ENCODE results near the gene AMY1B.
"Not testable (repeated sequence)": the region's sequence is repeated elsewhere in the genome, so short reads cannot be mapped to it uniquely, and the experiment has no call there.

The AMY1B gene

DNA sequence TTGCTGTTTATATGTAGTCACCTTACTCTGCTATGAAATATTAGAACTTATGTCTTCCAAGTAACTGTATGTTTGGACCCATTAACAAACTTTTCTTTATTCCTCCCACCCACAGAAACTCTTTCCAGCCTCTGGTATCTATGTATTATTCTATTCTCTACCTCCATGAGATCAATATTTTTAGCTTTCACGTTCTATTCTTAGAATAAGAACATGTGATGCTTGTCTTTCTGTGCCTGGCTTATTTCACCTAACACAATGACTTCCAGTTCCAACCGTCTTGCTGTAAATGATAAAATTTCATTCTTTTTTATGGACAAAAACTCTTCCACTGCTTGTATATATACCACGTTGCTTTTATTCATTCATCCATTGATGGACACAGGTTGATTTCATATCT lies 39.3 kb upstream of the AMY1B start:
- not testable (repeated sequence) for H3K79me1 ChIP-seq (ENCODE audit: low read depth, low read length); H3K23ac ChIP-seq (ENCODE audit: low read depth, low read length, poor library complexity); DNase-seq (ENCODE audit: low spot score); H3K14ac ChIP-seq (ENCODE audit: low read length); H2BK5ac ChIP-seq (ENCODE audit: low read length); H3K4me3 ChIP-seq (ENCODE audit: low read length in 2 of 2); H3K9me3 ChIP-seq (replicated peaks in 1 of 2; ENCODE audit: control insufficient read depth in 2 of 2, insufficient read depth in 1 of 2, low read depth in 1 of 2, low read length in 2 of 2); H2AK5ac ChIP-seq (ENCODE audit: low read depth, low read length); H2BK120ac ChIP-seq (ENCODE audit: low read depth, low read length); H3K4ac ChIP-seq (ENCODE audit: low read length); H3K4me1 ChIP-seq (ENCODE audit: control insufficient read depth in 2 of 2, insufficient read depth in 1 of 2, low read depth in 1 of 2, low read length in 2 of 2); H3K36me3 ChIP-seq (replicated peaks in 1 of 2; ENCODE audit: control insufficient read depth in 2 of 2, insufficient read depth in 2 of 2, low read length in 2 of 2); H3K4me2 ChIP-seq (ENCODE audit: insufficient read depth, low read length, poor library complexity, severe bottlenecking); H2BK12ac ChIP-seq (ENCODE audit: low read length); H2BK15ac ChIP-seq (ENCODE audit: low read length); H3K27ac ChIP-seq (replicated peaks; ENCODE audit: low read length); H4K8ac ChIP-seq (ENCODE audit: low read depth, low read length); H3K18ac ChIP-seq (ENCODE audit: low read length); H3K9ac ChIP-seq (ENCODE audit: low read depth, low read length, poor library complexity); H3K27me3 ChIP-seq (ENCODE audit: control insufficient read depth in 3 of 3, insufficient read depth in 3 of 3, low read depth in 1 of 3, low read length in 3 of 3); H4K91ac ChIP-seq (ENCODE audit: low read depth, low read length, poor library complexity); H2AFZ ChIP-seq (ENCODE audit: low read length)
- WGBS, 2 donors (ENCODE audit: extremely low coverage in 2 of 2, insufficient read length in 2 of 2, insufficient replicate concordance in 1 of 2) = no CpG with 5 or more reads among the region's 3 CpGs

DNA sequence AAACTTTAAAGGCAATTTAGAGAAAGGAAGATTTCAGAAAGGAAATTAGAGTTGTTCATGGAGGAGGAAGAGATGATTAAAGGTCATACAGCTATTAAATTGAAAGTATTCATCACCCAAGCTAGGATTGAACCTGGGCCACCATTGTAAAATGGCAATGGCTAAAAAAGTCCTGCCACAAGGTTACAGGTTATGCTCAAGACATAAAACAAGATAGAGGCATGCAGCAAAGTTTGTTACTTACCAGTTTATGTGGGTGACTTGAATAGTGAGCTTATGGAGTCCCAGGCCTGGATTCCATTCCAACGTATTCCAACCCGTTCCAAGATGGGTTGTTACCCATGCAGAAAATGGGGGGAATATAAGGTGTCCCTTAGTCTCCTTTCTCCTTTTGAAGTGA lies 25.5 kb upstream of the AMY1B start:
- H3K4me2 ChIP-seq (ENCODE audit: insufficient read depth, low read length, poor library complexity, severe bottlenecking); H4K91ac ChIP-seq (ENCODE audit: low read depth, low read length, poor library complexity); H2AFZ ChIP-seq (ENCODE audit: low read length); H3K27me3 ChIP-seq (ENCODE audit: control insufficient read depth in 3 of 3, insufficient read depth in 3 of 3, low read depth in 1 of 3, low read length in 3 of 3); H2BK120ac ChIP-seq (ENCODE audit: low read depth, low read length); H3K4me3 ChIP-seq (ENCODE audit: low read length in 2 of 2); H2BK12ac ChIP-seq (ENCODE audit: low read length); H4K8ac ChIP-seq (ENCODE audit: low read depth, low read length); H3K18ac ChIP-seq (ENCODE audit: low read length); H3K79me1 ChIP-seq (ENCODE audit: low read depth, low read length); H3K9ac ChIP-seq (ENCODE audit: low read depth, low read length, poor library complexity); DNase-seq (ENCODE audit: low spot score); H3K9me3 ChIP-seq (replicated peaks in 1 of 2; ENCODE audit: control insufficient read depth in 2 of 2, insufficient read depth in 1 of 2, low read depth in 1 of 2, low read length in 2 of 2); H3K4me1 ChIP-seq (ENCODE audit: control insufficient read depth in 2 of 2, insufficient read depth in 1 of 2, low read depth in 1 of 2, low read length in 2 of 2); H3K14ac ChIP-seq (ENCODE audit: low read length); H2AK5ac ChIP-seq (ENCODE audit: low read depth, low read length); H3K36me3 ChIP-seq (replicated peaks in 1 of 2; ENCODE audit: control insufficient read depth in 2 of 2, insufficient read depth in 2 of 2, low read length in 2 of 2); H2BK5ac ChIP-seq (ENCODE audit: low read length); H3K27ac ChIP-seq (replicated peaks; ENCODE audit: low read length); H3K23ac ChIP-seq (ENCODE audit: low read depth, low read length, poor library complexity); H2BK15ac ChIP-seq (ENCODE audit: low read length); H3K4ac ChIP-seq (ENCODE audit: low read length): not testable (repeated sequence)
- WGBS, 2 donors (ENCODE audit: extremely low coverage in 2 of 2, insufficient read length in 2 of 2, insufficient replicate concordance in 1 of 2) = no CpG with 5 or more reads among the region's 2 CpGs

DNA sequence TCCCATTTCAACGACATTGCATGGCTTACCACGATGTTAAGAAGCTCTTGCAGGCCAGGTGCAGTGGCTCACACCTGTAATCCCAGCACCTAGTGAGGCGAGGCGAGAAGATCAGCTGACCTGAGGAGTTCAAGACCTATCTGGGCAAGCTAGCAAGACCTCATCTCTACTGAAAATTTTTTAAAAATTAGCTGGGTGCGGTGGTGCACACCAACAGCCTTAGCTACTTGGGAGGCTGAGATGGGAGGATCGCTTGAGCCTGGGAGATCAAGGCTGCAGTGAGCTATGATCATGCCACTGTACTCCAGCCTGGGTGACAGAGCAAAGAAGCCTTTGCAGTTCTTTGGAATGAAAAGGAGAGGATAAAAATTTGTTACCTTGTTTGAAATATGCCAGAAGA lies 21.4 kb upstream of the AMY1B start:
- not testable (repeated sequence) for H3K27ac ChIP-seq (replicated peaks; ENCODE audit: low read length); H3K79me1 ChIP-seq (ENCODE audit: low read depth, low read length); H3K18ac ChIP-seq (ENCODE audit: low read length); H3K9me3 ChIP-seq (replicated peaks in 1 of 2; ENCODE audit: control insufficient read depth in 2 of 2, insufficient read depth in 1 of 2, low read depth in 1 of 2, low read length in 2 of 2); H4K8ac ChIP-seq (ENCODE audit: low read depth, low read length); H4K91ac ChIP-seq (ENCODE audit: low read depth, low read length, poor library complexity); H2BK120ac ChIP-seq (ENCODE audit: low read depth, low read length); H3K36me3 ChIP-seq (replicated peaks in 1 of 2; ENCODE audit: control insufficient read depth in 2 of 2, insufficient read depth in 2 of 2, low read length in 2 of 2); H2BK15ac ChIP-seq (ENCODE audit: low read length); H2BK5ac ChIP-seq (ENCODE audit: low read length); H3K4me3 ChIP-seq (ENCODE audit: low read length in 2 of 2); H2AFZ ChIP-seq (ENCODE audit: low read length); H3K27me3 ChIP-seq (ENCODE audit: control insufficient read depth in 3 of 3, insufficient read depth in 3 of 3, low read depth in 1 of 3, low read length in 3 of 3); H3K4me1 ChIP-seq (ENCODE audit: control insufficient read depth in 2 of 2, insufficient read depth in 1 of 2, low read depth in 1 of 2, low read length in 2 of 2); H3K4ac ChIP-seq (ENCODE audit: low read length); H2AK5ac ChIP-seq (ENCODE audit: low read depth, low read length); H3K14ac ChIP-seq (ENCODE audit: low read length); H3K9ac ChIP-seq (ENCODE audit: low read depth, low read length, poor library complexity); H2BK12ac ChIP-seq (ENCODE audit: low read length); H3K23ac ChIP-seq (ENCODE audit: low read depth, low read length, poor library complexity); H3K4me2 ChIP-seq (ENCODE audit: insufficient read depth, low read length, poor library complexity, severe bottlenecking); DNase-seq (ENCODE audit: low spot score)
- WGBS, 2 donors (ENCODE audit: extremely low coverage in 2 of 2, insufficient read length in 2 of 2, insufficient replicate concordance in 1 of 2) = no CpG with 5 or more reads among the region's 6 CpGs

DNA sequence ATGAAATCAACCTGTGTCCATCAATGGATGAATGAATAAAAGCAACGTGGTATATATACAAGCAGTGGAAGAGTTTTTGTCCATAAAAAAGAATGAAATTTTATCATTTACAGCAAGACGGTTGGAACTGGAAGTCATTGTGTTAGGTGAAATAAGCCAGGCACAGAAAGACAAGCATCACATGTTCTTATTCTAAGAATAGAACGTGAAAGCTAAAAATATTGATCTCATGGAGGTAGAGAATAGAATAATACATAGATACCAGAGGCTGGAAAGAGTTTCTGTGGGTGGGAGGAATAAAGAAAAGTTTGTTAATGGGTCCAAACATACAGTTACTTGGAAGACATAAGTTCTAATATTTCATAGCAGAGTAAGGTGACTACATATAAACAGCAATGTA lies 14.4 kb upstream of the AMY1B start:
- not testable (repeated sequence) for H3K4me1 ChIP-seq (ENCODE audit: control insufficient read depth in 2 of 2, insufficient read depth in 1 of 2, low read depth in 1 of 2, low read length in 2 of 2); H2AK5ac ChIP-seq (ENCODE audit: low read depth, low read length); H3K4me3 ChIP-seq (ENCODE audit: low read length in 2 of 2); H2BK12ac ChIP-seq (ENCODE audit: low read length); H3K4me2 ChIP-seq (ENCODE audit: insufficient read depth, low read length, poor library complexity, severe bottlenecking); H2BK15ac ChIP-seq (ENCODE audit: low read length); H3K14ac ChIP-seq (ENCODE audit: low read length); H3K27me3 ChIP-seq (ENCODE audit: control insufficient read depth in 3 of 3, insufficient read depth in 3 of 3, low read depth in 1 of 3, low read length in 3 of 3); H3K36me3 ChIP-seq (replicated peaks in 1 of 2; ENCODE audit: control insufficient read depth in 2 of 2, insufficient read depth in 2 of 2, low read length in 2 of 2); H3K27ac ChIP-seq (replicated peaks; ENCODE audit: low read length); H4K91ac ChIP-seq (ENCODE audit: low read depth, low read length, poor library complexity); H2BK5ac ChIP-seq (ENCODE audit: low read length); H3K4ac ChIP-seq (ENCODE audit: low read length); H4K8ac ChIP-seq (ENCODE audit: low read depth, low read length); H2BK120ac ChIP-seq (ENCODE audit: low read depth, low read length); H3K79me1 ChIP-seq (ENCODE audit: low read depth, low read length); H3K23ac ChIP-seq (ENCODE audit: low read depth, low read length, poor library complexity); H3K9me3 ChIP-seq (replicated peaks in 1 of 2; ENCODE audit: control insufficient read depth in 2 of 2, insufficient read depth in 1 of 2, low read depth in 1 of 2, low read length in 2 of 2); DNase-seq (ENCODE audit: low spot score); H3K9ac ChIP-seq (ENCODE audit: low read depth, low read length, poor library complexity); H3K18ac ChIP-seq (ENCODE audit: low read length); H2AFZ ChIP-seq (ENCODE audit: low read length)
- no CpG with 5 or more reads among the region's 3 CpGs for WGBS, 2 donors (ENCODE audit: extremely low coverage in 2 of 2, insufficient read length in 2 of 2, insufficient replicate concordance in 1 of 2)

All from neuronal stem cell (in vitro differentiated cells).